Suppressor macrophage (primary cell): ENCODE data around the gene GFPT1.

Experiments
- DNase-seq, 4 experiments: peaks; one replicate each; pipeline ENCODE4 v3.0.0-alpha.2; 2020 to 2022

Gene GFPT1

DNA sequence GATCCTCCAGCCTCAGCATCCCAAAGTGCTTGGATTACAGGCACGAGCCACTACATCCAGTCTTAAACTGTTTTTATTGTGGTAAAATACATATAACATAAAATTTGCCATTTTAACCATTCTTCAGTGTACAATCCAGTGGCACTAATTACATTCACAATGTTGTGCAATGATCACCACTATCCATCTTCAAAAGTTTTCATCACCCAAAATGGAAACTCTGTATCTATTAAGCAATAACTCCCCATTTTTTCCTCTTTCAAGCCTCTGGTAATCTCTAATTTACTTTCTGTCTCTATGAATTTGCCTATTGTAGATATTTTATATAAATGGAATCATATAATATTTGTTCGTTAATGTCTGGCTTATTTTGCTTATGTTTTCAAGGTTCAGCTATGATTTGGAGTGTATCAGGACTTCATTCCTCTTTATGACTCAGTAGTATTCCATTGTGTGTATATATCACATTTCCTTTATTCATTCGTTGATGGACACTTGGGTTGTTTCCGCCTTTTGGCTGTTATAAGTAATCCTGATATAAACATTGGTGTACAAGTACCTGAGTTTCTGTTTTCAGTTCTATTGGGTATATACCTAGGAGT lies 71.8 kb downstream of the GFPT1 start:
- DNase-seq = no peak

- DNase-seq = no peak
Observed at GRCh38 chr2:69311024-69311416, 76.0 kb downstream of the GFPT1 start.

GRCh38 chr2:69310111-69311023 lies 76.7 kb downstream of the GFPT1 start:
- no peak for DNase-seq

- DNase-seq = peak in 3 of 4 experiments; percentile 14 to 27 (median 15)
Observed at GRCh38 chr2:69309351-69310110, 77.5 kb downstream of the GFPT1 start.

DNA sequence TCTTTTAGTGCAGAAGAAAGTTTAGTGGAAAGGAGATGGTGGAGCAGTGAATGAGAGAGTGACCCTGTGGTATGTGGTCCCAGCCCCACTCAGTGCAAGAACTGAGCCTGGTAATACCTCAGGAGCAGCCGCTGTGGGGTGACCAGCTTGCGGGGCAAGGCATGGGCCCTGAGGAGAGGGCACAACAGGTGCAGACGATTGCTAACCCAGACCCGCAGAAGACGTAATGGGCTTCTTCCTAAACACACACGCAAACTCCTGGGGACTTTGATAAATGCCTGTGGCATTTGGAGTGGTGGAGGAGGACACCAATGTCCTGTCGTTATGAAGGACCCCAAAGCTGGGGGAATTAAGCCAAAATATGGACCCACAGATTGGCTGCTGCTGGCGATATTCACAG lies 78.7 kb downstream of the GFPT1 start:
- DNase-seq = no peak

DNA sequence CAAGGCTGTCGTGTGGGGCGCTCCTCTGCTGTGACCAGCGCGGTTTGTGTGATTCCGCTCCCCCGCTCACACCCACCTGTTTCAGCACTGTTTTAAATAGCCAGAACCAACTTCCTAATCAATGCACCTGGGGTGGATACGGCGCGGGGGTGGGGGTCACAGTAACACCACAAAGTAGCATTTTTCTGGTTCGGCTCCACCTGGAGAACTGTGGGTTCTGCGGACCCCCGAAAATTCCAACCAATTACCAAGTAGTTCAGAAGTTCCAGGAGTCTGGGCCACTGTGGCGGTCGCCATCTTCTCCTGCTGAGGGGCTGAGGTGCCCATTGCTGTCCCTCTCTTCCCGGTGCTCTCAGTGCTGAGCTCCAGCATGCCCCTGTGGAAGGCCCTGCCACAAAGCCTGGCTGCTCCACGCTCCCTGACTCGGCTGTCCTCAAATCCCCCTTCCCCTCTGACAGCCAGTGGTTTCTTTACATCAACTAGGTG lies 79.4 kb downstream of the GFPT1 start:
- no peak for DNase-seq

DNA sequence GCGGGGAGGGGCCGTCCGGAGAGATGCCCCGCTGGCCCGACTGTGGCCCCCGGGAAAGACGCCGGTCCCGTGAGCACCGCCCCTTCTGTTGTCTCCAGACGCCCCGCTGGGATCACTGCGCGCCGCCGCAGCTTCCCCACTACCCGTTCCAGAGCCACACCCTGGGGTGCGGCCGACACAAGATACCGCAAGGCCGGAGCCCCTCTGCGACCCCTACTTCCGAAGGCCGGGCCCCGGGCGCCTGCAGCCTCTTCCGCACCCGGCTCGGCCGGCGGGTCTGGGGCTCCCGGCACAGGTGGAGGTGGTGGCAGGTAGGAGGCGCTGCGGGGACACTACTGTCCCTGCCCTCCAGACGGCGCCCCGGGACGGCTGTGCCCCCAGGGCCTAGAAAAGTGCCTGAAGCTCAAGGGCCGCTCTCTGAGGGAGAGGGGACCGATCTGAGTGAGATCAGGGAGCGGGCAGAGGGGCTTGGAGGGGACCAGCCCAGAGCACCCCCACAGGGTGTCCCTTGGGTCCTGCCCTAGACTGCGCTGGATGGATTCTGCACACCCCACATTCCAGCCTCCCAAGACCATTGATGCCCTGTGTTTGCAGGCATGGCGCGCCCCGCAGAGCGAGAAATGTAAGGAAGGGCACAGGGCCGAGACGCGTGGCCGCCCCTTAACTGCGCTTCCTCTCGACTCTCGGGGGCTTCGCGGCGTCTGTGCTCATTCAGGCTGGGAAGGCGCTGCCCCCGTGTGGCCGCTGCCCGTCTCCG lies 80.0 kb downstream of the GFPT1 start:
- DNase-seq = peak; percentile 84 to 92 (median 88)

GRCh38 chr2:69306393-69306821 lies 80.6 kb downstream of the GFPT1 start:
- peak in 2 of 4 experiments; percentile 17 to 47 for DNase-seq

GRCh38 chr2:69305712-69306392 lies 81.2 kb downstream of the GFPT1 start:
- DNase-seq = peak in 2 of 4 experiments; percentile 33 to 45

- no peak for DNase-seq
Observed at GRCh38 chr2:69305166-69305565, 81.9 kb downstream of the GFPT1 start.

DNA sequence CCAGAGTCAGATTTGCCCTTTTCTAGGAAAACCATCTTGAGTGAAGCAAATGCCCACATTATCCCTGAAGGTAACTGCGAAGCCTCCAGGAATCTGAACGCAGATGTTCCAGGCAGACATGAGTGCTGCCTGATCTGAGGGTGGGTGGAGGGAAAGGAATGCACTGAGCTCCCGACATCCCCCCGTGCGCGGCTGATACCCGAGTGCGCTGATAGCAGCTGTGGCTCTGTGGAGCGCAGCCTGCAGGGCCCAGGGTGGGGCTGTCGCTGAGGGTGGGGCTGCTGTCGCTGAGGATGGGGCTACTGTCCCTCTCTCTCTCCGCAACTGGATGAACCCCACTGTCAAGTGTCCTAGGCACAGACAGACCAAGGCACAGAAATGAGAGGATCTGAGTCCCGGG lies 82.4 kb downstream of the GFPT1 start:
- no peak for DNase-seq

GRCh38 chr2:69300650-69301049 lies 86.4 kb downstream of the GFPT1 start:
- DNase-seq = peak in 3 of 4 experiments; percentile 5 to 50 (median 36)

- peak in 2 of 4 experiments; percentile 14 to 29 for DNase-seq
Observed at GRCh38 chr2:69299772-69300516, 87.1 kb downstream of the GFPT1 start.

GRCh38 chr2:69298862-69299261 lies 88.2 kb downstream of the GFPT1 start:
- DNase-seq = no peak

GRCh38 chr2:69298261-69298660 lies 88.8 kb downstream of the GFPT1 start:
- DNase-seq = peak; percentile 17 to 45 (median 30)

- no peak for DNase-seq
Observed at GRCh38 chr2:69297216-69297615, 89.8 kb downstream of the GFPT1 start.

DNA sequence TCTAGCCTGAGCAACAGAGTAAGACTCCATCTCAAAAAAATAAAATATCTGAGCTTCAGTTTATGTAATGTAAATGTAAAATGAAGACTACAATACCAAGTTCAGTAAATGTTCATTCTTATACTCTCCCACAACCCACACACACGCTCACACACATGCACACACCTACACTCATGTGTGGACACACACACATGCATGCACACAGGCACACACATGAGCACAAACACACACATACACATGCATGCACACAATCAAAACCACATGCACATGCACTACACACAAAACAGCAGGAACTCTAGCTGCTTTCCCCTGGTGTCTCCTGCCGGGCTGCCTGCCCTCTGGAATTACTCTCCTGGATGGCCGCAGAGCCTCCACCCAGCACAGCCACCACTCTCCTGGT lies 90.6 kb downstream of the GFPT1 start:
- DNase-seq = no peak

- DNase-seq = no peak
Observed at GRCh38 chr2:69292256-69292655, 94.8 kb downstream of the GFPT1 start.

DNA sequence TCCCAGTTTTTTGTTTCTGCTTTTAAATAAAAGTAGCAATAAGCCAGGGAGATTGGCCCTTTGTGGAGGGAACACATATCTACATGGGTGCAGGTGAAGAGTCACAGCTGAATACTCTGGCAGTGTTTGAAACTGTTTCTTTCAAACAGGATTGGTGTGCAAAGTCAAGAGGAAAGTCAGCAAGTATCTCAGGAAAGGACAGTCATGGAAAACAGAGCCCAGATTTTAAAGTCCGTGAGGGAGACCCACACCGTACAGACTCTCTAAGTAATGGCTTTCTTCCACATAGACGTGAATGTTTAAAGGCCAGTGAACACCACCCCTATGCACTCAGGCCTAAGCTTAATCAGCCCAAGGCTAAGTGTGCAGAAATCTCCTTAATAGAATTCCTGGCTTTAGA lies 95.3 kb downstream of the GFPT1 start:
- DNase-seq = no peak

- no peak for DNase-seq
Observed at GRCh38 chr2:69291004-69291650, 95.9 kb downstream of the GFPT1 start.
